ENCODE measurements around the gene VGLL3.
"Not testable (repeated sequence)": the region's sequence is repeated elsewhere in the genome, so short reads cannot be mapped to it uniquely, and the experiment has no call there.

The VGLL3 gene, protein sequence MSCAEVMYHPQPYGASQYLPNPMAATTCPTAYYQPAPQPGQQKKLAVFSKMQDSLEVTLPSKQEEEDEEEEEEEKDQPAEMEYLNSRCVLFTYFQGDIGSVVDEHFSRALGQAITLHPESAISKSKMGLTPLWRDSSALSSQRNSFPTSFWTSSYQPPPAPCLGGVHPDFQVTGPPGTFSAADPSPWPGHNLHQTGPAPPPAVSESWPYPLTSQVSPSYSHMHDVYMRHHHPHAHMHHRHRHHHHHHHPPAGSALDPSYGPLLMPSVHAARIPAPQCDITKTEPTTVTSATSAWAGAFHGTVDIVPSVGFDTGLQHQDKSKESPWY

DNA sequence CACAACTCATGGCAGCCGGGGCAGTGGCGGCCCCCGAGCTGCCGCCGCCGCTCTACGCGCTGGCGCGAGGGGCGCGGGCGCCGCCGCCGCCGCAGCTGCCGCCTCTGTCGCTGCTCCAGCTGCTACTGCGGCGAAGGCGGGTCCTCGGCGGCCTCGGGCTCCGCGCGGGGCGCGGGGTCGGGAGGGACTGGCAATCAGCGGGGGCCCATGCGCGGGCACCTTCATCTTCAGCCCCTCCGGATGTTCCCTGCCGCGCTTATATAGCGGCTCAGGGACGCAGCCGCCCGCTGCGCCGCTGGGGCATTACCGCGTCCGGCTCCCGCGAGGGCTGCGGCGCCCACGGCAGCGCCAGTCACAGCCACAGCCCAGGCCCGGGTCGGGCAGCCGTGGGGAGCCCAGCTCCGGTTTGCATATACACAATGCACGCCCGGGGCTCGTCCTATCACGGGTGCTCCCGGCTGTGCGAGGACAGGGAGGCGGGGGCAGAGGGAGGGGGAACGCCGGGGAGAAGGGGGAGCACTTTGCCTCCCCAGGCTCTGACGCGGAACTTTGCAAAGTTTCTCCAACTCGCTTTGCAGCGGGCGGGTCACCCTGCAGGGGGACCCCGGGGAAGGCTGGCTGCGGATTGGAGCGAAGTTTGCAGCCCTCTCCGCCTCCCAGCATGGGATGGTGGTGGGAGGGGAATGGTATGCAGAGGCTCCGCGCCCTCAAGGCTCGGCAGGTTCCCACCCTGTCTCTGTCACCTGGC is at the start of gene VGLL3:
VGLL3 (minus strand) TSS at position 416 of the 748 bp plus-strand sequence; CDS start at position 10, 406 bp downstream.
- DNase-seq = no peak

DNA sequence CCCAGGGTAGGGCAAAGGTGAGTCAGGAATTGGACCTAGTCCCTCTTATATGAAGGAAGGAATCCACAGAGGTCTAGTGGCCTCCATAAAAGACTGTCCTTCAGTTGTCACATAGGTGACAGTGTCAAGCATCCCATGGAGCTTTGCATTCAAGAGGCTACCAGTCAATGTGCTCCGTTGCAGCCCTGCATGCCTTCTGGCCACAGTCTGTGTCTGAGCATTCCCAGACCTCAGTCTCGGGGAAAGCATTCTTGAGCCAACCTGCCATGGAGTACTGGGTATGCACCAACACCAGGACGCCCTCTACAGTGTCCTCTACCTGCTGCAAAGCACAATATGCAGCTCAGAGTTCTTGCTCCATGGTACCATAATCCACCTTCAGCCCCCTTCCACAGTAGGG is 46.7 kb upstream of the VGLL3 start:
- no peak for DNase-seq

DNA sequence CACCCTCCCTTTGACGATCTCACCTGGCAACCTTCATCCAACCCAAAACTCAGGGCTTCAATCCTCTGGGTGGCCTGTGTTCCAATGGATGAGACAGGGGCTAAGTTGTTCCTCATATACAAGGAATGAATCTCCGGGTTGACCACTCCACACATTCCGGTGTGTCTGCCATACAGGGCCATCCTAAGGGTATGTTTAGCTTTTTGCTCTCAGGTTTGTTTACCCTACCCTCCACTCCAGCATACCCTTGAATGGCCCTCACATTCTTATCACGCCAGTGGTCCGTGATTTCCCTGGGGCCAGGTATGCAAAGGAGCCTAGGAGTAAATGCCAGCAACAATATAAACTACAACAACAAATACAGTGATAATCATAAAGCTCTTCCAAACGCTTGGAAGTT is 45.7 kb upstream of the VGLL3 start:
- no peak for DNase-seq

DNA sequence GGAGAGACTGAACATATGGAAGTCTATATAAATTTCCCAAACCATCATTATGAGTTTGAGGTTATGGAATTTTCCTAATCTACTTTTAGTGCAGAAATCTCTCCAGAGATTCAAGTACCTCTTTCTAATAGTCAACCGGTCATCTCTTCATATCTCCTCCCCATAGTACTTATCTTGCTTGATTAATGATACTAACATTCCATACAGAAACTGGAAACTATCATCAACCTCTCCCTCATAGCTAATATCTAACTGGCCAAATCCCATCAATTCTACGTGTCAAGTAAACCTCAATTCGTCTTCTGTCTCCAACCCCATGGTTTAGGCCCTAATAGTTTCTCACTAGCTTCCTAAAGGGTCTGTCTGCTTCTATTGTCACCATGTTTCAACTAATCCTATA is 44.4 kb upstream of the VGLL3 start:
- DNase-seq = no peak

DNA sequence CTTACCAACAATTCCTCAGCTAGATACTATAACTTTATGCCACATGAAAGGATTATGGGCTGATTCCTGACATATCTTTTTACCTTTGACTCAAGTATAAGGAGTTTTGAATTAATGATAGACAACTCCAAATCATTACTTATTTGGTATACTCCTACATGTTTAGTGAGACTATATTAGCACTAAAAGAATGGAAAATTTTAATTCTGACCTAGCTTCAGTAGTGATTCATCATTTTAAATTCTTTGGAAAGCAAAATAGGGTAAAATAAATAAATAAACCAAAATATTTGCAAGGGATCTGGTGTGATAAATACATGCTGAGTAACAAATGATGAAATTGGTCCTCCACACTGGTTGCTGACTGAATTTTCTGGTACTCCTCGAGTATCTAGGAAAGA is 42.3 kb upstream of the VGLL3 start:
- DNase-seq = no peak

DNA sequence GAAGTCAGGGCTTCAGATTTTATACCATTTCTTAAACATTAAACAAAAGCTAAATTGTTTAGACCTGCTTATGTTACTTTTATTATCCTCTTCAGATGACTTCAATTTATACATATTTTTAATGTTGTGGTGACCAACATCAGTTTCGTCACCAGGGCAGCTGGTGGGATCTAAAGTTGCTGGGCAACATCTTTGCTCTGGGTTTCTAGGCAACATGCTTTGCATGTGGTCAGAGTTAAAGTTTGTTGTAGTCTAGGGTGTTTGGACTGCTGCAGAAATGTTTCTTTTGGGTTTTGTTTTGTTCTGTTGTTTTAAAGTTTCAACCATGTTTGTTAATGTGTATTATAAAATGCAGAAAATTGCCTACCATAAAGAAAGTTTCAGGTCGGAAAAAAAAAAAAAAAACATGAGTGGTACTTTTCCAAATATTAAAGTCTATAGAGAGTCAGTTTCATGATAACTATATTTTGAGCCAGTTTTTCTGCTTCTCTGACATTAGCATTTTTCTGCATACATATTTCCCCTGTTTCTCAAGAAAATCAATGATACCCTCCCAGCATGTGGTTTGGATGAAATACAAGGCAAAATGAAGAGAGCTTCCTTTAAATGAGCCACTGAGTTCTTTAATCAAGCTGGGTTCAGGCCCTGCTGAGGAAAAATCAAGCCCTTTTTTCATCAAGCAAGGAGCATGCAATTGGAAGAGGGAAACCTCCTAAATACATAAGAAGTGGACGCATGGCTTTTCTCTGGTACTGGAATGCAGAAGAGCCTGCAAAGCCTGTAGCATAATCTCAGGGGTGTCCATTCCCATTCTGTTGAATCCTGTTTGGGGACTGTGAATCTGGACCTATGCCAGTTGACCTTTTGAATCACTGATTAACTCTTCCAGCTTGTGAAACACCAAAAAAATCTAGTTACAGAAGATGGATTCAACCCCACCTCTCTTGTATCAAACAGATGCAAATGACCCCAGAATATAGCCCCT is 35.0 kb upstream of the VGLL3 start:
- DNase-seq = no peak

DNA sequence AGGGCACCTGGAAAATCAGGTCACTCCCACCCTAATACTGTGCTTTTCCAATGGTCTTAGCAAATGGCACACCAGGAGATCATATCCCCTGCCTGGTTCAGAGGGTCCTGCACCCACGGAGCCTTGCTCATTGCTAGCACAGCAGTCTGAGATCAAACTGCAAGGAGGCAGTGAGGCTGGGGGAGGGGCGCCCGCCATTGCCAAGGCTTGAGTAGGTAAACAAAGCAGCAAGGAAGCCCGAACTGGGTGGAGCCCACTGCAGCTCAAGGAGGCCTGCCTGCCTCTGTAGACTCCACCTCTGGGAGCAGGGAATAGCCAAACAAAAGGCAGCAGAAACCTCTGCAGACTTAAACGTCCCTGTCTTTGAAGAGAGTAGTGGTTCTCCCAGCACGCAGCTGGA is 26.4 kb upstream of the VGLL3 start:
- not testable (repeated sequence) for DNase-seq

DNA sequence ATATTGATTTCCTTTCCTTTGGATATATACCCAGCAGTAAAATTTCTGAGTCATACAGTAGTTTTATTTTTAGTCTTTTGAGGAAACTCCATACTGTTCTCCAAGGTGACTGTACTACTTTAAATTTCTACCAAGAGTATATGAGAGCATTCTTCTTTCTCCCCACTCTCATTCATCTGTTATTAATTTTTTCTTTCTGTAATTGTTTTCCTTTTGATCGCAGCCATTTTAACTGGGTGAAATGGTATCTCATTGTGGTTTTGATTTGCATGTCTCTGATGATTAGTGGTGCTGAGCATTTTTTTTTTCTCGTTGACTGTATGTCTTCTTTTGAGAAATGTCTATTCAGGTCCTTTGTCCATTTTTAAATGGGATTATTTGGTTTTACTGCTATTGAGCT is 18.3 kb upstream of the VGLL3 start:
- no peak for DNase-seq

DNA sequence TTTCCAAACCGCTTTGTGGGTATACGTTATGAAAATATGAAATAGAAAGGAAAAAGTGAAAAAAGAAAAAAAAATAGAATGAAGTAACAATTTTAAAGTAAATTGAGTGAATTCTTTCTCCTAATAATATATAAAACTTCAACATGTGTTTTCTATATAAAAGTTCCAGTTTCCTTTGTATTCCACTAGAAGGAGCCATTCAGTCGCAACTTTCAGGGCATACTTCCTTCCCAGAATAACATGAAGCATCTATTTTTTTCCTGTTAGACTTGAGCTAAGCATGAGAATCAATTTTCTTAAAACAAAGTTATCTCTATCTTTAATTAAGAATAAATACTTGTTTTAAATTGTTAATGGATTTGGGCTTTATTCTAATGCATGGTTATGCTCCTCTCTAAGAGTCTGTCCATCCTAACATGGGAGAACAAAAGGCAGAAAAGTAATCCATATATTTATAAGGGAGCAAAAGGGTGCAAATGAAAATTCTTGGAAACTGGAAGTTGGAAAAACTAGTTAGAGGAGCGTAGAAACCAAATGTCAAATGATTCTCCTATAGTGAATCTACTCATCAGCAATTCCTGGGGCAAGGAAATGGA is 16.0 kb upstream of the VGLL3 start:
- no peak for DNase-seq

DNA sequence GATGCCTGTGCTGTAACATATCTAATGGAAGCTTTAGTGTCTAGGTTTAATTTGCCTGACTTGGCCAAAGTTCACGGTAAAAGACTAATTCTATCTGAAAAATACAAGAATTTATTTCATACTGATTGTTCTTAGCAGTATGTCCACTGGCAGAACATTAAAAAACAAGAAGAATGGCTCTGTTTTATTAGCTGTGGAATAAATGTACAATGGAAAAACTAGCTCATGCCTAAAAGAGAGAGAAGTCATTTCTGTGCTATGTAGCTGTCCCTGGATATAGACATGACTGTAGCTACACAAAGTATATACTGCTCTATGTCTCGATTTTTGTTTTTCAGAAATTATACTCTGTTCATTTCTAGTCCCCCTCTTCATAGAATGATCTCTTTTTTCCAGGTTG is 13.9 kb upstream of the VGLL3 start:
- DNase-seq = no peak

DNA sequence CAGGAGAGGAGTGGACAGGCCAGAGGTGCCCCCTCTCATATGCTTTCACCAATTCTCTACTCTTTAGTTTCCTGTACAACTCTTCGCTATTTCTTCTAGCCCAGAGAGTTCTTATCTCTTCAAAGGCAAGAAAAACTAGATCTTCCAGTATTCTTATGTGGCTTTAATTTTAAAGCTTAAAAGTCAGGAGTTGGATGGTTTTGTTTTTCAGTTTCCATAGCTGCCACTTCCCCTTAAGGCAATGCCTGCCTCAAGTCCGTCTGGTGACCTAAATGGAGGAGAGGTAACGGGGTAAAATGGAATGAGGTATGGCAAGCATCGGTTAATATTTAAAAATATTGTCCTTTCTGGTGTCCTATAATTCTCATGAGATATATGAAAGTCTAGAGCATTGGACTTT is 11.4 kb upstream of the VGLL3 start:
- no peak for DNase-seq

DNA sequence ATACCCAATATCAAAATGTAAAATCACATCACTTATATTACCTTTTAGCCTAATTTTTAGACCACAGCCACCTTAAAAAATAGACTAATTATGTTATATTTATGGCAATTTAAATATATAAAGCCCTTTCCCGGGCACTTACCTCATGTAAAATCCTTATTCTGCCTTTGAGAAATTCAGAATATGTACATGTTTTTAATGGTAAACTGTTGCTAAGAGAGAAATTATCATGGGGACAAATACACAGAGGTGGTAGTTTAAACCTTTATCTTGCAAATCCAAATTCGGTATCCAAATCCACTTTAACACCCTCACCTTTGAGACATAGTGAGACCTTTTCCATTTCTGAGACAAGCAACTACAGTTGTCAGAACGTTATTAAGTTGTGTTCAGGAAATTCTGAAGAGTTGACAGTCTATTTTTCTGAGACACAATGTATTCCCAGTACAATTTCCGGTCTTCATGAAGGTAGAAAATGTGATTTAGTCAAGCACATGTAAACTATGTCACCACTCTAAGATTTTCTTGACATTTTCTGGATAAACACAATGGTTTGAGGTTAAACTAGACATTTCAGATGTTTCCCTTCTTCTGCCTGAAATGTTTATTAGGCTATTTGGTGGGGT is 10.6 kb upstream of the VGLL3 start:
- DNase-seq = no peak

DNA sequence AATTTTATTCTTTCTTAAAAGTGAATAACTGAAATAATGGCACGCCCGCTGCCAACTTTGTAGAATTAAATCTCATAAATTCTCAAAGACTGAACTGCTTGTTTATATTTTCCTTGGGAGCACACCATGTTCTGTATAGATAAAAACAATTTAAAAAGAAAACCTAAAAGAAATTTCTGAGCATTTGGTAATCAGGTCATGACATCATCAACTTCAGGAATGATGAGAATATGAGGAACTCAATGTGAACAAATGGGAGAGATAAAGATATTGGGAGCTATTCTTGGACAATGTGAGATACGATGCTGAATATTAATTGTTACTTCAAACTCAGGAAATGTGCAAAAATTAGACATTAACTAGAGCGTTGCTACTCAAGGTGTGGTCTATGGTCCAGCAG is 10.0 kb upstream of the VGLL3 start:
- DNase-seq = no peak

DNA sequence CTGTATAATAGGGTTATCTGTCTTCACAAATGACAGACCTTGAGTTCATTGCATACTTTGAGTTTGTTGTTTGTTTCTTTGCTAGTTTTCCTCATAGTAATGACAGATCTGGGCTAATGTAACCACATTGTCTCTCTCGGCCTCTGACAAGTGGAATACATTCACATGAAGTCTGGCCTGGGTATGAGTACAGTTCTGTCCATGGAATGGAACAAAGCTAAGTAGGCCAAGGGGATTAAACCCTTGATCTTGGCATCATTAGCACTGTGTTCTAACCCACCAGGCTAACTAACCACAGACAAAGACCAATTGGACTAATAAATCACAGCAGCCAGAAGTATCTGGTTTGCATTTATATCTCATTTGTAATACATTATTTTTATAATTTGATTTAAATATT is 7.6 kb upstream of the VGLL3 start:
- DNase-seq = no peak

DNA sequence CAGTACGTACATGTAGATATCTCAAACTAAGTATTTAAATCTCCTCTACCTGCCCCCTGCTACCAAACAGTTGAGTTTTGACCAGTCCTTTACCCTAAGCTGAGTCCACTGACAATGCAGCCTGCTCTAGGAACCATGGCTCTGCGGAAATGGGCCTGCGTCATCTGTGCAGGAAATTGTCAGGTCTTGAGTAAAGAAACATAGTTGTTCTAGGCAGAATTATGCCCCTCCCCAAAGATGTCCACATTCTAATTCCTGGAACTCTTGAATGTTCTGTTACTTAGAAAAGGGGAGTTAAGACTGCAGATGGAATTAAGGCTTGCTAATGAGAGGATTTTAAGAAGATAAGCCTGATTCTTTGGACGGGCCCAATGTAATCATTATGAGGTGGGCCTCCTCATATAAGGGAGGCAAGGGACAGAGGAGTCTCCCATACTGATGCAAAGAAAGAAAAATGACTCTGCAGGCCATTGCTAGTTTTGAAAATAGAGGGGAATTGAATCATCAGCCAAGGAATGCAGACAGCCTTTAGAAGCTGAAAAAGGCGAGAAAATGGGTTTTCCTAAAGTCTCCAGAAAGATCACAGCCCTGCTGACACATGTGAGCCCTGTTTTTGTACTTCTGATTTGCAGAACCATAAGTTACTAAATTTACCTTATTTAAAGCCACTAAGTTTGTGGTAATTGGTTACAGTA is 5.5 kb upstream of the VGLL3 start:
- DNase-seq = no peak

DNA sequence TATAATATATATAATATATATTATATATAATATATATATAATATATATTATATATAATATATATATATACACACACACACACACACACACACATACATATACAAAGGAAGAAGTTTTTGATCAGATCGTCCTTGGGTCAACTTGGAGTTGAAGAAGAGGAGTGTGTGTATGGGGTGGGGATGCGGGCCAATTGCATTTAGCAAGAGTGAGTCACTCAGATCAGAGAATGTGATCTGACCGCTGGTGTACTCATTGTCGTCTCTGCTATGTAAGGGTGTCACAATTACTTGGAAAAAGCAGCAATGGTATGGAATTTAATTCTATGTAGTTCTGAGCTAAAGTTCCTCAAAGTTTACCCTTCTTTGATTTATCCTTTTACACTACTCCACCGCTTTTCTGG is 4.6 kb upstream of the VGLL3 start:
- no peak for DNase-seq

DNA sequence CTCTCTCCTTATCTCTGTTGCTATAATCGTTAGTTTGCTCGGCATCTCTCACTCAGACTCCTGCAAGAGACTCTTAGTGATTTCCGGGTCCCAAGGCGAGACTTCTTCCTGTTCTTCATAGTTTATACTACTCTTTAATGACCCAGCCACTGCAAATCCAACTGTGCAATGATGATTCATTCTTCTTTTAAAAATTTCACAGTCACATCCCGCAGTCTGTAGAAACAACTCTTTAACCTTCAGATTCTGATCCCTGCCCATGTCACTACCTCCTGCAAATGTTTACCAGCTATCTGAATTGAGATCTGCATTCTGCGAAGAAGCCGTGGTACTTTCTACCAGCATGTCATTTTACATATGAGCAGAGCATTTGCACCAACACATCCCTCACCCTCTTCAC is 2.8 kb upstream of the VGLL3 start:
- DNase-seq = no peak

DNA sequence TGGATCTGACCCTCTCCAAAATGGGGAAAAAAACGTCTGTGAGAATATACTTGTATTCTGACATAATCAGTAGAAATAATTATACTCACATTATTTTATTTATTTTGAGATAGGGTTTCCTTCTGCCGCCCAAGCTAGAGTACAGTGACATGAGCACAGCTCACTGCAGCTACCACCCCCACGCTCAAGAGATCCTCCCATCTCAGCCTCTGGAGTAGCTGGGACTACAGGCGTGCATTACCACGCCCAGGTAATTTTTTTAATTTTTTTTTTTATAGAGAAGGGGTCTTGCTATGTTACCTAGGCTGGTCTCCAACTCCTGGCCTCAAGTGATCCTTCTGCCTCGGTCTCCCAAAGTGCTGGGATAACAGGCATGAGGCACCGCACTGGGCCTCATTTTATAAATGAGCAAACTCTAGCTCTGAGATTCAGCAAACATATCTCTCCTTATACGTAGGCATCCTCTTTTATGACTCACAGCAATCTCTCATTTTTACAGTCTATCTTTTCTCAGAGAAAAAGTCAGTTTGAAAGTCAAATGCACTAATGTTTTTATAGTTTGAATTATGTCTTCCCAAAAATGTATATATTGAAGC is 989 bp upstream of the VGLL3 start:
- no peak for DNase-seq

DNA sequence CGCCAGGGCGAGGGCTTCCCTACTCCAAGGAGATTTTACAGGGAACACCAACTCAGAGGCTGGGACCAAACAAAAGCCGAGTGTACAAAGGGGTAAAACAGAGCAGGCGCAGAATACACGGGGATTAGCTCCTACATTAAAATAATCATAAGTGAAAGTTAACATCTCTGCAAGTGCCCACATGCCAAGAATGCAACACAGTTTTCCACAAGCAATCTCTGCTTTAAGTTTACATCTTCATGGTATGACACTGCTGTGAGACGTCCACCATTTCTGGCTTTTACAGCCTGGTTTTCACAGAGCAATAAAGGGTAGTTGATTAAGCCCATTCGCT is 500 bp upstream of the VGLL3 start:
- no peak for DNase-seq

DNA sequence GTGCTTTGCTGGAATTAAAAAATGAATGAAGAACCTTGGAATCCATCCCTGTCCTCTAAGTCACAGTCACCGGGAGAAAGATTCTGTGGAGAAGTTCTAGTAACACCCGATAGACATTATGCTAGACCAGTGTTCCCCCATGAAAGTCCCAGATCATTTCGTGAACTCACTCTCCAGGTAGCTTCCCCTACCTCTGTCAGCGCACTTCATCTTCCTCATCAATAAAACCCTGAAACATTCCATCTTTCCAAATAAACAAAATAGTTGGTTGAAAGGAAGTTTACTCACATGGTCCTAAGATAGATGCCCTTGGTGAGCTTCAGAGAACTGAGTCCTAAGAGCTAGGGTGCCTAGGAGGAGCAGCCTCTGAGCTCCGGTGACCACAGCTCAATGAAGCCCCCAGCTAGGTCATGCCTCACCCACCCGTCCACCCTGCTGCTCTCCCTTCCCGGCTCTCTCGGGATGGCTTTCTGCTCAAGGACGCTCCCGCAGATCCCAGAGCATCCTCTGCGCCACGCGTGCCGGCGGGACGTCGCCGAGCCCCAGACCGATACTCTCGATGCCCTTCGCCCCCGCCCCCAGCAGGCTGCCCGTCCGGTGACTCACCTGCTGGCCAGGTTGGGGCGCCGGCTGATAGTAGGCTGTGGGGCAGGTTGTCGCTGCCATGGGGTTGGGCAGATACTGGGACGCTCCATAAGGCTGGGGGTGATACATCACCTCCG is 776 bp downstream of the VGLL3 start:
- DNase-seq = no peak

DNA sequence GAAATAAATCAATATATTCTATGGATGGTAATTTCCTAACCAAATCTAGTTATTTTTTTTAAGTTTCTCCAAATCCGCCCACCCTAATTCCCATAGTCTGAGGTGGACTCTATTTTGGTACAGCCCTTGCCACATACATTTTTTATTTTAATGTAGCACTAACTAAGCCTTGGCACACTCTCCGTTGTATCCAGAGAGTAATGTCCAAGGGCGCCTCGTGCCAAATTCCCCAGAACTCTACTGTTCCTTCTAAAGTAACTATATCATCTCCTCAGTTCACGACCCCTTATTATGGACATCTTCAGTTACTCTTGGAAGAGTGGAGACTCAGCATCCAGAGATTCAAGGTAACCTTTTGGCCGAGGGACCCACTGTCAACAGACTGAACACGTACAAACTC is 1.3 kb downstream of the VGLL3 start:
- no peak for DNase-seq

Measured in NCI-H2029 (cell line).